GM18498 (cell line): ENCODE measurements around the gene S100A7A.
"Not testable (repeated sequence)": the region's sequence is repeated elsewhere in the genome, so short reads cannot be mapped to it uniquely, and the experiment has no call there.

Experiments used
- ATAC-seq: cut with Tn5 transposase; IDR thresholded peaks from one replicate; pipeline ENCODE4 v1.9.1; 2021; ENCODE audit warnings: mild to moderate bottlenecking, moderate library complexity; ENCODE audit not compliant: unreplicated experiment

The S100A7A gene

DNA sequence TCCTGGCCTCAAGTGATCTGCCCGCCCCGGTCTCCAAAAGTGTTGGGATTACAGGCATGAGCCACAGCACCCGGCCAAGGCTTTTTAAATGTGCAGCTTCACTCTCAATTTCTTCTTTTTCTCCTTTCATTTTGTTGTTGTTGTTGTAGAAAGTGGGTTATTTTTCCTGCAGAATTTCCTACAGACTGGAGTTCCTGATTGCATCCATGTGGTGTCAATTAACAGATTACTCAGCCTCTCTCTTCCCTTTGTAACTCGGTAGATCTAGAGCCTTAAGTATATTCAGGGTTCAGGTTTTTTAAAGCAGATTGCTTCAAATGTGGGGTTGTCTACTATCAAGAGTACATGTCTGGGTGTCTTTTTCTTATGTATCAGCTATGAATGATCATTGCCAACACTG, 32.5 kb downstream of the S100A7A start:
- ATAC-seq = not testable (repeated sequence)

DNA sequence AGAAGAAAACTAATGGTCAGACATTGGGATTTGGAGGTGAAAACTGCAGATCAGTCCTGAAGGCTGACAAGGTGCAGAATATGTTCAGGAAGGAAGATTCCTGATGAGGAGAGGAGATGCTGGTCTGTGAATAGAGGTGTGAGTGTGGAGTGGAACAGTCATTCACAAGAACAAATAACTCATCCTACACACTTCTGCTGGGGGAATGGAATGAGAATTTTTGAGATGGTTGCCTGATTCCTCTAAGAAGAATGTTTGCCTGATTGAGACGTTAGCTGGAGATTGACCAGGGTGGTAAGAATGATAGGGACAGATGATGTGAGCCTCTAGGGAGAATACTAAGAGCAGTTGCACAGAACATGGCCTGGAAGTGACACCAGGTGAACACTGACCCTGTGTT, 40.1 kb downstream of the S100A7A start:
- no peak for ATAC-seq

DNA sequence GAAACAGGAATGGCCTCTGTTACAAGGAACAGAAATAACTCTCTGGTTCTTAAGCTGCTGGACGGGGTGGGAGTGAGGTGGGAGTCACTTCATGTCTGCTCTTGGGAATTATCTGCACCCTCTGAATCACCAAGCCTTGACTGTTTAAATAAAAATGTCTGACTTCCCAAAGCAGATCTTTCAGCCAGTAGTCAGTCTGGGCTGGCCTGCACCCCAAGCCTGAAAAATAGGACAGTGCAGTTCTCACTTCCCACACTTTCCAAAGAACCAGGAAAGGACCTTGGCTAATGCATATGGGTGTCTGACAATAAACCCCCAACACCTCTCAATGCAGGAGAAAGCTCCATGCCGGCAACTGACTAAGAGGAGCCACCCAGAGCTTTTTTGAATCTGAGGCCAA, 43.3 kb downstream of the S100A7A start:
- ATAC-seq = no peak

DNA sequence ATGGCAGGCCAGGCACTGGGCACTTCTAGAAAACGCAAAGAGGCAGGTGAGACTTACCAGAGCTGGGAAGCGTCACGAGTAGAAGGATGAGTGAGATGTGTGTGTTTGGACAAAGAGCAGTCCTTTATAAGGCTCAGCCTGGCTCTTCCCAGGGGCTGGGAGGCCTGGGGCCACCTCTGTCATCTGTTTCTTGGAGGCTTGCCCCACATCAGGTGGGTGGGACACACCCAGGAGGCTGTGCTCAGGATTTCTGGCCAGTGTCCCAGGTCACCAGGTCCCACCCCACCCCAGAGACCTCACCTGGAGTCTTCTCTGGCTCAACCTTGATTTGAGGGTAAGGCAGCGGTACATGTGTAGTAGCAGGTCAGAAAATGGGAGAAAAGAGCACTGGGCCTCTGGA, 44.2 kb downstream of the S100A7A start, which contains the start of gene S100A7:
Gene S100A7, minus strand, starts transcription at position 101 of the 400 bp plus-strand sequence. CDS start 1,638 bp downstream, outside the sequence.
- ATAC-seq = no peak

DNA sequence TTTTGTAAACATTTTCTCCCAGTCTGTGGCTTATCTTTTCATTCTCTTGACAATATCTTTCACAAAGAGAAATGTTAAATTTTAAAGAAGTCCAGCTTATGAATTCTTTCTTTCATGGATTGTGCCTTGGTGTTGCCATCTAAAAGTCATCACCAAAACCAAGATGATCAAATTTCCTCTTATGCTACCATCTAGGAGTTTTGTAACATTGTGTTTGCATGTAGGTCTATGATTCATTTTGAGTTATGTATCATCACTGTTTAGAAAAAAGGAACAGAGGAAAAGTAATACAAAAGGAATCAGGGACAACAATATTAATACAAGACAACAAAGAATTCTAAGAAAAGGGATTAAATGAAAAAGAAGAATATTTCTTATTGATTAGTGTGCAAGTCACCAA, 46.4 kb downstream of the S100A7A start:
- ATAC-seq = not testable (repeated sequence)

DNA sequence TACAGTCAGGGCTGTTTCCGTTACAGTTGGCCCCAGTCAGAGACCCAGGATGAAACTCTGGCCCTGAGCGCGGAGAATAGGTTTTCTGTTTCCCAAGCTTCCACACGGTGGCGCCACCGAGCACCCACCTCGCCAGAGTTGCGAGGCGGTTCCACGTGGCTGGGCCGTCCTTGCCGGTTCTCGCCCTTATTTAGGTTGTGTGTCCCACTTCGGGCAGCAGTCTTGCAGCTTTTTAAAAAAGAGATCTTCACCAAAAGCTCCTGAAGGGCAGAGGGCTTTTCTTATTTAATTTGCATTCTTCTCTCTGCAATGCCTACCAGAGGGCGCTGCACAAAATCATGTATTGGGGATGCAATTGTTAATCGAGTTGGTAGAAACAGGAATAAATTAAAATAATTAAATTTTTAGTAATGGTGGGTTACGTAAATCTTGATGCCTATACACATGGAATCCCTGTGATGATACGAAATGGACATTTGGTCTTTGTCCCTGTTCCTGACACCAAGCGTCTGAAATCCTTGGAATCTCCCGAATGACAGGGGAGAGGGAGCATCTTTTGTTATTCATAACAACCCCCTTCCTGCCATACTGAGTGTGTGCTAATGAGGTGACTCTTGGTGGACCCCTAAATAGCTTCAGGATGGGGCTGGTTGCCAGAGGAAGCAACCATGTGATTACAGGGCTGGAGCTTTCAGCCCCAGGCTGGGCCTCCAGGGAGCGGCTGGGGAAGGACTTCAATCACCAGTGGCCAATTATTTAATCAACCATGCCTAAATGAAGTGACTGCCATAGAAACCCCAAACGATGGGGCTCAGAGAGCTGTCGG, 49.7 kb downstream of the S100A7A start:
- ATAC-seq = no peak

DNA sequence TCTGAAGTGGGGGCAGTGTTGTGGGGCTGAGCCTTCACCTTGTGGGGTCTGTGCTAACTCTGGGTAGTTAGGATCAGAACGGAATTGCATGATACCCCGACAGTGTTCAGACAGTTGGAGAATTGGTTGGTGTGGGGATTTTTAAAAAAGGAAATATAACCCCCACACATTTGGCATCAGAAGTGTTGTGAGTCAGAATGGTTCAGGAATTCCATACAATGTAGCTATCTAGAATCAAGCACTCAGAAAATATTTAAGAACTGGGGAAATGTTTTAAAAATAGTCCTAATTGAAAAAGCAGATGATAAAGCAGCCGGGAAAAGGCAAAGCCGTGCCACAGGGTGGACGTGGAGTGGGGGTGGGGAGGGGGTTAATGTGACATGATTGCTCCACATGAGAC, 50.6 kb downstream of the S100A7A start:
- no peak for ATAC-seq

DNA sequence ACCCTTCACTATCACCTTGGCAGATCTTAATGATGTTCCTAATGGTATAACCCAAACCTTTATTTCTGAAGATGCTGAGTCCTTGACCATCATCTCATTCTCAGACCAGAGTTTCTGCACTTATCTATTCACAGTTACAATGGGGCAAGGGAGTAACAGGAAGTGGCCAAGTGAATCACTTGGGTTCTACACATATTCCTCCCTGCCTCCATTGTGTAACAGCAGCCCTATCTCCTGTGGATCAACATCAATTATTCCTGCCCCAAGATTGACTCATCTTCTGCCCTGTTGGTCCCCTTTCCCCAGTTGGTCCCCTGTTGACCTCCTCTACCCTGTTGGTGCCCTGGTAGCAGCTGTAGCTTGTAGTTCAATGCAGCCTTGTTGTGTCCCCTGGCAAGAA, 54.4 kb downstream of the S100A7A start:
- no peak for ATAC-seq
